ENCODE data around the gene ZNF197. TPM values are rescaled to one million over a fixed set of nuclear protein-coding genes. Genes with fewer than 3 reads are reported as not detected.
"Not testable (repeated sequence)": the region's sequence is repeated elsewhere in the genome, so short reads cannot be mapped to it uniquely, and the experiment has no call there.

ZNF197 gene
- total and polyA plus RNA-seq, 3 experiments from 2014 or later: 5.7 to 14.2 (median 13.8) TPM

GRCh38 chr3:44666346-44666745 lies 41.5 kb downstream of the ZNF197 start:
- no peaks in the 10 kb centered on the region for H3K9me3 ChIP-seq (ENCODE audit: low read length)
- Mint-ChIP-seq H3K4me3 (no peak overlapping the region), H3K36me3 (peaks cover 2 to 35% (median 6%) of the 10 kb centered on the region in 3 donors), H3K27ac (no peak overlapping the region), H3K9me3 (peaks cover 20 to 33% (median 23%) of the 10 kb centered on the region in 5 donors), H3K27me3 (peaks cover 3 to 6% of the 10 kb centered on the region in 2 donors), H3K4me1 (no peaks in the 10 kb centered on the region)
- H3K27me3 ChIP-seq (ENCODE audit: insufficient read depth, low read length, poor library complexity, severe bottlenecking): no peaks in the 10 kb centered on the region
- no peaks in the 10 kb centered on the region for H3K36me3 ChIP-seq (ENCODE audit: insufficient read depth, low read length)
- POLR2A ChIA-PET: no interaction called here
- H3K27ac ChIP-seq (ENCODE audit: low read depth, low read length): no peak overlapping the region
- no peak for DNase-seq
- H3K4me1 ChIP-seq (ENCODE audit: insufficient read depth, low read length): no peaks in the 10 kb centered on the region
- no peak overlapping the region for H3K4me3 ChIP-seq (ENCODE audit: low read length)
- CTCF ChIA-PET: no interaction called here

- H3K4me1 ChIP-seq (ENCODE audit: insufficient read depth, low read length): no peaks in the 10 kb centered on the region
- POLR2A ChIA-PET: no interaction called here
- CTCF ChIA-PET: no interaction called here
- Mint-ChIP-seq H3K27ac (no peak overlapping the region), H3K36me3 (peaks cover 0 to 21% (median 0%) of the 10 kb centered on the region in 3 donors), H3K4me1 (no peaks in the 10 kb centered on the region), H3K9me3 (peaks cover 6 to 30% (median 23%) of the 10 kb centered on the region in 5 donors), H3K4me3 (no peak overlapping the region), H3K27me3 (peaks cover 0 to 12% of the 10 kb centered on the region in 2 donors)
- DNase-seq: no peak
- no peak overlapping the region for H3K27ac ChIP-seq (ENCODE audit: low read depth, low read length)
- no peak overlapping the region for H3K4me3 ChIP-seq (ENCODE audit: low read length)
- H3K36me3 ChIP-seq (ENCODE audit: insufficient read depth, low read length): no peaks in the 10 kb centered on the region
- no peaks in the 10 kb centered on the region for H3K27me3 ChIP-seq (ENCODE audit: insufficient read depth, low read length, poor library complexity, severe bottlenecking)
- no peaks in the 10 kb centered on the region for H3K9me3 ChIP-seq (ENCODE audit: low read length)
Measured at GRCh38 chr3:44669760-44670159, 44.9 kb downstream of the ZNF197 start.

- H3K4me3 ChIP-seq (ENCODE audit: low read length); H3K27ac ChIP-seq (ENCODE audit: low read depth, low read length); H3K36me3 ChIP-seq (ENCODE audit: insufficient read depth, low read length); H3K4me1 Mint-ChIP-seq; H3K9me3 ChIP-seq (ENCODE audit: low read length); POLR2A ChIA-PET; H3K27ac Mint-ChIP-seq; H3K27me3 ChIP-seq (ENCODE audit: insufficient read depth, low read length, poor library complexity, severe bottlenecking); H3K4me3 Mint-ChIP-seq; DNase-seq; H3K4me1 ChIP-seq (ENCODE audit: insufficient read depth, low read length): not testable (repeated sequence)
- Mint-ChIP-seq H3K36me3 (peaks cover 0 to 21% (median 0%) of the 10 kb centered on the region in 3 donors), H3K9me3 (peaks cover 3 to 39% (median 25%) of the 10 kb centered on the region in 5 donors), H3K27me3 (peaks cover 6 to 14% of the 10 kb centered on the region in 2 donors)
- CTCF ChIA-PET: interaction anchor here (1.6 kb wide), 1 partner anchor 13 kb away, joined by 5 read pairs; no protein-coding TSS in a partner anchor
Measured at GRCh38 chr3:44673466-44673865, 48.6 kb downstream of the ZNF197 start.

- Mint-ChIP-seq H3K36me3 (peaks cover 0 to 21% (median 0%) of the 10 kb centered on the region in 3 donors), H3K9me3 (peaks cover 3 to 43% (median 25%) of the 10 kb centered on the region in 5 donors), H3K4me1 (no peaks in the 10 kb centered on the region), H3K27ac (no peak overlapping the region), H3K27me3 (peaks cover 6 to 10% of the 10 kb centered on the region in 2 donors), H3K4me3 (no peak overlapping the region)
- Histone ChIP-seq H3K27ac (ENCODE audit: low read depth, low read length) (no peak overlapping the region), H3K36me3 (ENCODE audit: insufficient read depth, low read length) (no peaks in the 10 kb centered on the region), H3K27me3 (ENCODE audit: insufficient read depth, low read length, poor library complexity, severe bottlenecking) (no peaks in the 10 kb centered on the region), H3K4me3 (ENCODE audit: low read length) (no peak overlapping the region), H3K4me1 (ENCODE audit: insufficient read depth, low read length) (no peaks in the 10 kb centered on the region), H3K9me3 (ENCODE audit: low read length) (no peaks in the 10 kb centered on the region)
- POLR2A ChIA-PET: no interaction called here
- no peak for DNase-seq
- CTCF ChIA-PET: interaction anchor here (1.6 kb wide), 1 partner anchor 12 kb away, joined by 5 read pairs; no protein-coding TSS in a partner anchor
Measured at GRCh38 chr3:44674211-44674610, 49.4 kb downstream of the ZNF197 start.

- CTCF ChIA-PET: no interaction called here
- no peaks in the 10 kb centered on the region for H3K27me3 ChIP-seq (ENCODE audit: insufficient read depth, low read length, poor library complexity, severe bottlenecking)
- H3K4me1 Mint-ChIP-seq: peaks cover 0 to 2% (median 0%) of the 10 kb centered on the region in 3 donors
Measured at GRCh38 chr3:44678480-44679116, 53.8 kb downstream of the ZNF197 start.

GRCh38 chr3:44680921-44681455 lies 56.2 kb downstream of the ZNF197 start:
- no peak overlapping the region for H3K27ac ChIP-seq (ENCODE audit: low read depth, low read length)
- ChIA-PET CTCF (no interaction called here), POLR2A (no interaction called here)
- H3K4me1 ChIP-seq (ENCODE audit: insufficient read depth, low read length): no peaks in the 10 kb centered on the region
- peaks cover 14% of the 10 kb centered on the region for H3K9me3 ChIP-seq (ENCODE audit: low read length)
- H3K27me3 ChIP-seq (ENCODE audit: insufficient read depth, low read length, poor library complexity, severe bottlenecking): no peaks in the 10 kb centered on the region
- Mint-ChIP-seq H3K9me3 (peaks cover 9 to 64% (median 49%) of the 10 kb centered on the region in 5 donors), H3K4me1 (peaks cover 13 to 18% (median 17%) of the 10 kb centered on the region in 3 donors), H3K4me3 (no peak overlapping the region), H3K27ac (no peak overlapping the region), H3K36me3 (peaks cover 7 to 52% (median 27%) of the 10 kb centered on the region in 3 donors), H3K27me3 (peaks cover 13 to 32% of the 10 kb centered on the region in 2 donors)
- H3K4me3 ChIP-seq (ENCODE audit: low read length): no peak overlapping the region
- no peaks in the 10 kb centered on the region for H3K36me3 ChIP-seq (ENCODE audit: insufficient read depth, low read length)
- no peak for DNase-seq

More at GRCh38 chr3:44678480-44679116, 53.8 kb downstream of the ZNF197 start:
- POLR2A ChIA-PET: no interaction called here
- no peak overlapping the region for H3K27ac ChIP-seq (ENCODE audit: low read depth, low read length)
- Mint-ChIP-seq H3K9me3 (peaks cover 9 to 62% (median 39%) of the 10 kb centered on the region in 5 donors), H3K27ac (no peak overlapping the region), H3K27me3 (peaks cover 7 to 13% of the 10 kb centered on the region in 2 donors), H3K36me3 (peaks cover 7 to 39% (median 13%) of the 10 kb centered on the region in 3 donors), H3K4me3 (no peak overlapping the region)
- no peaks in the 10 kb centered on the region for H3K36me3 ChIP-seq (ENCODE audit: insufficient read depth, low read length)
- no peak for DNase-seq
- no peaks in the 10 kb centered on the region for H3K4me1 ChIP-seq (ENCODE audit: insufficient read depth, low read length)
- H3K9me3 ChIP-seq (ENCODE audit: low read length): peaks cover 4% of the 10 kb centered on the region
- no peak overlapping the region for H3K4me3 ChIP-seq (ENCODE audit: low read length)

GRCh38 chr3:44682182-44682896 lies 57.5 kb downstream of the ZNF197 start:
- H3K4me3 ChIP-seq (ENCODE audit: low read length): no peak overlapping the region
- Mint-ChIP-seq H3K36me3 (peaks cover 7 to 52% (median 27%) of the 10 kb centered on the region in 3 donors), H3K27ac (no peak overlapping the region), H3K27me3 (peaks cover 20 to 37% of the 10 kb centered on the region in 2 donors), H3K9me3 (peaks cover 14 to 64% (median 52%) of the 10 kb centered on the region in 5 donors), H3K4me3 (no peak overlapping the region), H3K4me1 (peaks cover 15 to 18% (median 17%) of the 10 kb centered on the region in 3 donors)
- POLR2A ChIA-PET: no interaction called here
- no peaks in the 10 kb centered on the region for H3K36me3 ChIP-seq (ENCODE audit: insufficient read depth, low read length)
- H3K27ac ChIP-seq (ENCODE audit: low read depth, low read length): no peak overlapping the region
- CTCF ChIA-PET: no interaction called here
- no peaks in the 10 kb centered on the region for H3K27me3 ChIP-seq (ENCODE audit: insufficient read depth, low read length, poor library complexity, severe bottlenecking)
- no peak for DNase-seq
- H3K4me1 ChIP-seq (ENCODE audit: insufficient read depth, low read length): no peaks in the 10 kb centered on the region
- peaks cover 14% of the 10 kb centered on the region for H3K9me3 ChIP-seq (ENCODE audit: low read length)
